B cell (primary cell): Measurements from ENCODE around the gene HOXB3. TPM values are rescaled to one million over a fixed set of nuclear protein-coding genes. Genes with fewer than 3 reads are reported as not detected.

Experiments
- ATAC-seq: fragments of 200-7000 bp; cut with Tn5 transposase; one replicate; pipeline ENCODE4 v1.10.0; 2021; ENCODE audit warnings: low read depth, mild to moderate bottlenecking, moderate number of reproducible peaks, moderate library complexity
- CTCF ChIA-PET: fragments of 350-600 bp; sonication (Branson Sonifier 250); formaldehyde crosslinking; loops from one replicate; lab custom pipeline; 2021; ENCODE audit warnings: antibody characterized with exemption, inconsistent platforms; lab: Charles Lee
- POLR2A ChIA-PET: fragments of 350-600 bp; sonication (Branson Sonifier 250); formaldehyde crosslinking; loops from one replicate; lab custom pipeline; 2021; ENCODE audit warnings: antibody characterized with exemption; lab: Charles Lee
- DNase-seq: peaks from one replicate; pipeline ENCODE4 v3.0.0; 2013
- H2AFZ ChIP-seq: 2 replicates; pipeline ENCODE4 v1.6.1; 2012; ENCODE audit warnings: mild to moderate bottlenecking, low read depth, low read length; ENCODE audit not compliant: insufficient read depth, poor library complexity, severe bottlenecking
- H3K27ac ChIP-seq, 2 donors: 1 replicate in 1 of 2; 2 replicates in 1 of 2; pipeline ENCODE4 v1.5.1; 2012 to 2013; ENCODE audit warnings: low read length in 2 of 2, mild to moderate bottlenecking in 2 of 2, moderate library complexity in 1 of 2
- H3K27me3 ChIP-seq, 4 experiments: fragments of 200-600 bp in 1 of 4; sonication (generic) in 1 of 4; replicated peaks in 1 of 4; 1 replicate in 2 of 4; 2 replicates in 2 of 4; pipeline versions ENCODE4 v1.6.1 to v1.7.0; 2013 to 2016; ENCODE audit warnings: low read length in 3 of 4, mild to moderate bottlenecking in 2 of 4, mixed read lengths in 1 of 4, moderate library complexity in 1 of 4; ENCODE audit not compliant: insufficient read depth in 4 of 4, control insufficient read depth in 3 of 4; ENCODE audit errors: control extremely low read depth in 1 of 4
- H3K36me3 ChIP-seq, 2 experiments: replicated peaks in 1 of 2; 1 replicate in 1 of 2; 2 replicates in 1 of 2; pipeline versions ENCODE4 v1.6.1 to v1.7.1; 2013; ENCODE audit warnings: low read length in 1 of 2; ENCODE audit not compliant: insufficient read depth in 2 of 2, control insufficient read depth in 1 of 2; ENCODE audit errors: control extremely low read depth in 1 of 2, extremely low read depth in 1 of 2
- H3K4me1 ChIP-seq, 2 donors: fragments of 200-600 bp in 1 of 2; sonication (generic) in 1 of 2; 1 replicate in 1 of 2; 2 replicates in 1 of 2; pipeline versions ENCODE4 v1.5.1 to v1.6.1; 2013 to 2017; ENCODE audit warnings: low read length in 2 of 2; ENCODE audit not compliant: control insufficient read depth in 2 of 2, insufficient read depth in 2 of 2
- H3K4me2 ChIP-seq: replicated peaks from 2 replicates; pipeline ENCODE3; 2012; ENCODE audit warnings: mild to moderate bottlenecking, low read depth, low read length; ENCODE audit not compliant: poor library complexity, severe bottlenecking
- H3K4me3 ChIP-seq, 5 experiments: fragments of 200-600 bp in 1 of 5; sonication (generic) in 1 of 5; 1 replicate in 3 of 5; 2 replicates in 2 of 5; pipeline versions ENCODE4 v1.5.1 to v1.7.0; 2011 to 2016; ENCODE audit warnings: low read length in 4 of 5, mild to moderate bottlenecking in 4 of 5, low read depth in 2 of 5, control low read depth in 1 of 5, moderate library complexity in 1 of 5; ENCODE audit not compliant: insufficient read depth in 1 of 5; ENCODE audit errors: control extremely low read depth in 1 of 5, extremely low read depth in 1 of 5
- H3K79me2 ChIP-seq: fragments of 200-600 bp; sonication (generic); one replicate; pipeline ENCODE4 v1.6.0; 2016; ENCODE audit warnings: low read length; ENCODE audit not compliant: control insufficient read depth, insufficient read depth
- H3K9ac ChIP-seq: fragments of 200-600 bp; sonication (generic); 2 replicates; pipeline ENCODE4 v1.6.1; 2017; ENCODE audit warnings: mild to moderate bottlenecking, low read length, moderate library complexity
- H3K9me3 ChIP-seq, 3 donors: one replicate each; pipeline versions ENCODE4 v1.6.1 to v1.7.1; 2013; ENCODE audit warnings: low read length in 2 of 3; ENCODE audit not compliant: control insufficient read depth in 2 of 3, insufficient read depth in 1 of 3; ENCODE audit errors: control extremely low read depth in 1 of 3
- H4K20me1 ChIP-seq: 2 replicates; pipeline ENCODE4 v1.6.0; 2012; ENCODE audit warnings: mild to moderate bottlenecking, low read length; ENCODE audit not compliant: insufficient read depth, control insufficient read depth, poor library complexity, severe bottlenecking
- H3K27ac Mint-ChIP-seq: one replicate; pipeline ENCODE4 v1.8.0; 2021; ENCODE audit warnings: mixed read lengths
- H3K27me3 Mint-ChIP-seq: one replicate; pipeline ENCODE4 v1.8.0; 2021; ENCODE audit warnings: mixed read lengths
- H3K4me1 Mint-ChIP-seq: one replicate; pipeline ENCODE4 v1.8.0; 2021; ENCODE audit warnings: mixed read lengths
- H3K4me3 Mint-ChIP-seq: one replicate; pipeline ENCODE4 v1.8.0; 2021; ENCODE audit warnings: mixed read lengths
- H3K9me3 Mint-ChIP-seq: one replicate; pipeline ENCODE4 v1.8.0; 2022; ENCODE audit warnings: mixed read lengths; ENCODE audit not compliant: insufficient read depth
- EZH2 ChIP-seq: IDR thresholded peaks from 2 replicates; pipeline ENCODE4 v1.6.1; 2012; ENCODE audit warnings: borderline replicate concordance, low read depth, mild to moderate bottlenecking, moderate library complexity, low read length; ENCODE audit not compliant: insufficient read depth, poor library complexity, severe bottlenecking
- WGBS: methylation state at CpG from one replicate; pipeline ENCODE4 v1.1.5; 2013; ENCODE audit warnings: missing lambda C conversion rate; ENCODE audit not compliant: insufficient coverage; 5-methylcytosine and 5-hydroxymethylcytosine counted together
- intact Hi-C: fragments of 100-400 bp; cut with micrococcal nuclease; formaldehyde crosslinking; loops from one replicate; pipeline ENCODE4 v1.10.0; 2022
- polyA plus RNA-seq: library from polyadenylated mRNA; depleted of rRNA; stranded (reverse); fragments of >200 nt; gene quantifications from 2 replicates; pipeline ENCODE4 v1.2.3, GENCODE V29; 2012
- total RNA-seq, 2 donors: library from RNA; stranded (reverse); fragments of 120-200 nt in 1 of 2; gene quantifications; 1 replicate in 1 of 2; 2 replicates in 1 of 2; pipeline versions ENCODE4 v1.2.3 to v1.2.4, GENCODE V29; 2013 to 2022
- TF ChIP-seq, protein P1 (sequence below): fragments of 200-600 bp; IDR thresholded peaks from one replicate; pipeline ENCODE4 v1.8.0; 2022; ENCODE audit warnings: antibody characterized with exemption, mild to moderate bottlenecking

HOXB3 gene
- total and polyA plus RNA-seq, 2 donors (not counting 1 experiment from before 2014, with no cell fraction given) = 3.0 to 4.0 TPM

DNA sequence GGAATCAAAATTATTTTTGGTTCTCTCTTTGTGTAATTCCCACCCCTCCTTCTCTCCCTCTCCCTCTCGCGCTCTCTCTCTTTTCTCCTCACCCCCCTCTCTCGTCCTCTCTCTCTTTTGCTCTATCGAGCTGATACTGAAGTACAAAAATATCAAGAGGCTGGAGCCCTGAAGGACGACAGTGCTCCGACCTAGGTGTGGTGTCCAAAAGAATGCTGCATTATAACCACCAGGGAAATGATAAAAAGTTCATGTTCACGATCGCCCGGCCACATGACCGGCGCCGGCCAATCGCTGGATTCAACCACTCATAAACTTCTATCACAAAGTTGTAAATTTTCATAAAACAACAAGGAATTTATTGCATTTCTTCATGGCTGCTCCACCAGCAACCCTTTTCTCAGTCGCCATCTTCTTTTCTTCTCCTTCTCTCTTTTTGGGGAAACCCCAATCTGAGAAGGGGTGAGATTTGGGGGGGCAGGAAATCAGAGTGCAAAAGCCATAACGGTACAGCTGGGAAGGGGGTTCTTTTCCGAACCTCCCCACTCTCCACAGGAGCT is 14.8 kb upstream of the HOXB3 start, which contains the start of gene HOXB6:
Gene HOXB6, minus strand, starts transcription at position 217 of the 560 bp plus-strand sequence. CDS start 6,836 bp downstream, outside the sequence.
- H3K4me3 Mint-ChIP-seq = no peak within 1 kb of the TSS
- POLR2A ChIA-PET = no interaction called here
- CTCF ChIA-PET = no interaction called here
- no peak within 1 kb of the TSS for H3K27ac ChIP-seq
- ATAC-seq = no peak
- peaks cover 2 to 89% (median 69%) of the 10 kb centered on the region in 4 experiments for H3K27me3 ChIP-seq
- H2AFZ ChIP-seq = no peak within 1 kb of the TSS
- no peak within 1 kb of the TSS for H3K4me2 ChIP-seq
- H3K9me3 Mint-ChIP-seq = no peaks in the 10 kb centered on the region
- WGBS = 61% methylated on average over 10 of the region's 16 CpGs
- H3K9me3 ChIP-seq = peaks cover 0 to 26% (median 0%) of the 10 kb centered on the region in 3 donors
- H3K36me3 ChIP-seq = no peaks in the 10 kb centered on the region
- H4K20me1 ChIP-seq = no peaks in the 10 kb centered on the region
- H3K4me1 Mint-ChIP-seq = peaks cover 7% of the 10 kb centered on the region
- H3K27ac Mint-ChIP-seq = no peak within 1 kb of the TSS
- no peak for DNase-seq
- H3K4me3 ChIP-seq = no peak within 1 kb of the TSS
- no peak for TF ChIP-seq EZH2
- TF ChIP-seq, protein P1, sequence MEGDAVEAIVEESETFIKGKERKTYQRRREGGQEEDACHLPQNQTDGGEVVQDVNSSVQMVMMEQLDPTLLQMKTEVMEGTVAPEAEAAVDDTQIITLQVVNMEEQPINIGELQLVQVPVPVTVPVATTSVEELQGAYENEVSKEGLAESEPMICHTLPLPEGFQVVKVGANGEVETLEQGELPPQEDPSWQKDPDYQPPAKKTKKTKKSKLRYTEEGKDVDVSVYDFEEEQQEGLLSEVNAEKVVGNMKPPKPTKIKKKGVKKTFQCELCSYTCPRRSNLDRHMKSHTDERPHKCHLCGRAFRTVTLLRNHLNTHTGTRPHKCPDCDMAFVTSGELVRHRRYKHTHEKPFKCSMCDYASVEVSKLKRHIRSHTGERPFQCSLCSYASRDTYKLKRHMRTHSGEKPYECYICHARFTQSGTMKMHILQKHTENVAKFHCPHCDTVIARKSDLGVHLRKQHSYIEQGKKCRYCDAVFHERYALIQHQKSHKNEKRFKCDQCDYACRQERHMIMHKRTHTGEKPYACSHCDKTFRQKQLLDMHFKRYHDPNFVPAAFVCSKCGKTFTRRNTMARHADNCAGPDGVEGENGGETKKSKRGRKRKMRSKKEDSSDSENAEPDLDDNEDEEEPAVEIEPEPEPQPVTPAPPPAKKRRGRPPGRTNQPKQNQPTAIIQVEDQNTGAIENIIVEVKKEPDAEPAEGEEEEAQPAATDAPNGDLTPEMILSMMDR = no peak
- H3K4me1 ChIP-seq = peaks cover 14 to 16% of the 10 kb centered on the region in 2 donors
- intact Hi-C loops = no loop called here
- H3K9ac ChIP-seq = no peak within 1 kb of the TSS
- no peaks in the 10 kb centered on the region for H3K79me2 ChIP-seq
- peaks cover 70% of the 10 kb centered on the region for H3K27me3 Mint-ChIP-seq

GRCh38 chr17:48603959-48604769 is 14.1 kb upstream of the HOXB3 start:
- Mint-ChIP-seq H3K27ac (no peak overlapping the region), H3K27me3 (peaks cover 76% of the 10 kb centered on the region), H3K4me3 (no peak overlapping the region), H3K4me1 (peaks cover 7% of the 10 kb centered on the region), H3K9me3 (no peaks in the 10 kb centered on the region)
- Histone ChIP-seq H3K27me3 (peaks cover 2 to 89% (median 69%) of the 10 kb centered on the region in 4 experiments), H4K20me1 (no peaks in the 10 kb centered on the region), H3K9me3 (peaks cover 0 to 22% (median 0%) of the 10 kb centered on the region in 3 donors), H3K36me3 (no peaks in the 10 kb centered on the region), H3K4me1 (peaks cover 7 to 13% of the 10 kb centered on the region in 2 donors), H3K4me3 (no peak overlapping the region), H3K79me2 (no peaks in the 10 kb centered on the region), H3K9ac (no peak overlapping the region), H3K4me2 (no peak overlapping the region), H3K27ac (no peak overlapping the region), H2AFZ (no peak overlapping the region)
- intact Hi-C loops = no loop called here
- no peak for ATAC-seq
- no peak for DNase-seq
- 43% methylated on average over 9 of the region's 21 CpGs for WGBS
- TF ChIP-seq, protein P1 = no peak
- ChIA-PET CTCF (interaction anchor here (0.6 to 0.7 kb wide), 3 partner anchors 91 to 924 kb away, joined by 3 to 4 read pairs (median 4); no protein-coding TSS in a partner anchor), POLR2A (no interaction called here)
